ENCODE data around the gene SH3BGRL2. TPM values are rescaled to one million over a fixed set of nuclear protein-coding genes. Genes with fewer than 3 reads are reported as not detected.
"Not testable (repeated sequence)": the region's sequence is repeated elsewhere in the genome, so short reads cannot be mapped to it uniquely, and the experiment has no call there.

SH3BGRL2 gene
- total RNA-seq, 1 experiment from 2014 or later, result 11.8 TPM

DNA sequence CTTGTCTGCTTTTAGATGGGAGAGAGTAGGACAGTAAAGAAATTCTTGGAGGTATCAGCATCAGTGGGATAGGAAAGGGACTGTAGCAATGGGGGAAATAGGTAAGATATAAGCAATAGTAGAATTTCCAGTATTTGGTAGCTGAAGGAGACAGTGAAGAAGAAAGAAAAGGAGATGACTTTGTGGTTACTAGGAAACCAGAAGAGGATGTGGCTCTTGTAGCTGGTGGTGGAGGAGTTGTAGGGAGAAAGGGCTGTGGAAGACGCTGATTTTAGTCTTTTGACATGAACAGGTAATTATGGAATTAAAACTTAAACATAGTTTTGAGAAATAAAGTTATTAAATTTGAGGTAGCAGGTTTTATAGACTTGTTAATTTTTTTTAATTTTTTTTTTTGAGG is 26.1 kb downstream of the SH3BGRL2 start:
- no peak for DNase-seq
- H3K4me2 ChIP-seq (ENCODE audit: insufficient read depth, insufficient read length, low read length), result no peak overlapping the region
- H2BK120ac ChIP-seq (ENCODE audit: low read depth, low read length, poor library complexity, severe bottlenecking), result no peak overlapping the region
- no peak overlapping the region for H3K4me3 Mint-ChIP-seq
- no peak overlapping the region for H2AFZ ChIP-seq (ENCODE audit: low read length)
- no peak overlapping the region for H4K5ac ChIP-seq (ENCODE audit: insufficient read length, low read depth, low read length)
- no peak overlapping the region for H3K9ac ChIP-seq (ENCODE audit: extremely low read depth, insufficient read length, low read length)
- H3K79me2 ChIP-seq (ENCODE audit: insufficient read depth, low read length), result no peaks in the 10 kb centered on the region
- peaks cover 4 to 6% of the 10 kb centered on the region in 2 experiments; a peak in 4 of 5 replicates for H3K9me3 Mint-ChIP-seq
- H3K56ac ChIP-seq (ENCODE audit: insufficient read length, low read depth, low read length), result no peak overlapping the region
- no peaks in the 10 kb centered on the region for H3K79me1 ChIP-seq (ENCODE audit: insufficient read depth, low read depth, low read length, poor library complexity, severe bottlenecking)
- no peak overlapping the region for H3K18ac ChIP-seq (ENCODE audit: insufficient read length, low read depth, low read length)
- no peak overlapping the region for H3T11ph ChIP-seq (ENCODE audit: low read length)
- no peak overlapping the region for H2BK12ac ChIP-seq (ENCODE audit: insufficient read length, low read depth, low read length)
- no peak overlapping the region for H3K14ac ChIP-seq (ENCODE audit: insufficient read depth, low read length)
- no peaks in the 10 kb centered on the region for H3K23me2 ChIP-seq (ENCODE audit: insufficient read length, low read depth, low read length, poor library complexity, severe bottlenecking)
- H4K8ac ChIP-seq (replicated peaks; ENCODE audit: insufficient read length, low read depth, low read length), result no peak overlapping the region
- H3K27ac ChIP-seq (ENCODE audit: insufficient read length, low read depth, low read length), result no peak overlapping the region
- H3K4me1 Mint-ChIP-seq, result peaks cover 2 to 3% of the 10 kb centered on the region in 2 experiments; a peak in 2 of 4 replicates
- no peaks in the 10 kb centered on the region for H3K9me3 ChIP-seq (ENCODE audit: control insufficient read depth, low read depth, low read length)
- no peak overlapping the region for H2BK20ac ChIP-seq (ENCODE audit: low read depth, low read length, poor library complexity, severe bottlenecking)
- H3K4ac ChIP-seq (ENCODE audit: low read depth, low read length), result no peak overlapping the region
- H3K27me3 ChIP-seq (ENCODE audit: insufficient read depth, low read length), result no peaks in the 10 kb centered on the region
- H2AK5ac ChIP-seq (ENCODE audit: insufficient read length, low read length), result no peak overlapping the region
- H3K36me3 Mint-ChIP-seq (ENCODE audit: insufficient read depth in 1 of 3, low read depth in 3 of 3), result peaks cover 3 to 10% (median 10%) of the 10 kb centered on the region in 3 experiments; a peak in 5 of 7 replicates
- no peaks in the 10 kb centered on the region for H3K27me3 Mint-ChIP-seq (ENCODE audit: low read depth)
- no peak overlapping the region; a peak in 1 of 7 replicates for H3K27ac Mint-ChIP-seq
- no peak overlapping the region for H3K23ac ChIP-seq (ENCODE audit: insufficient read length, low read depth, low read length)
- no peak overlapping the region for H2BK15ac ChIP-seq (ENCODE audit: low read depth, low read length)
- H3K4me1 ChIP-seq (ENCODE audit: insufficient read depth, low read length), result no peaks in the 10 kb centered on the region; the same call in 1 of the 2 replicates
- H4K20me1 ChIP-seq (ENCODE audit: control insufficient read depth, insufficient read depth, insufficient read length), result no peaks in the 10 kb centered on the region
- TF ChIP-seq, protein P1, sequence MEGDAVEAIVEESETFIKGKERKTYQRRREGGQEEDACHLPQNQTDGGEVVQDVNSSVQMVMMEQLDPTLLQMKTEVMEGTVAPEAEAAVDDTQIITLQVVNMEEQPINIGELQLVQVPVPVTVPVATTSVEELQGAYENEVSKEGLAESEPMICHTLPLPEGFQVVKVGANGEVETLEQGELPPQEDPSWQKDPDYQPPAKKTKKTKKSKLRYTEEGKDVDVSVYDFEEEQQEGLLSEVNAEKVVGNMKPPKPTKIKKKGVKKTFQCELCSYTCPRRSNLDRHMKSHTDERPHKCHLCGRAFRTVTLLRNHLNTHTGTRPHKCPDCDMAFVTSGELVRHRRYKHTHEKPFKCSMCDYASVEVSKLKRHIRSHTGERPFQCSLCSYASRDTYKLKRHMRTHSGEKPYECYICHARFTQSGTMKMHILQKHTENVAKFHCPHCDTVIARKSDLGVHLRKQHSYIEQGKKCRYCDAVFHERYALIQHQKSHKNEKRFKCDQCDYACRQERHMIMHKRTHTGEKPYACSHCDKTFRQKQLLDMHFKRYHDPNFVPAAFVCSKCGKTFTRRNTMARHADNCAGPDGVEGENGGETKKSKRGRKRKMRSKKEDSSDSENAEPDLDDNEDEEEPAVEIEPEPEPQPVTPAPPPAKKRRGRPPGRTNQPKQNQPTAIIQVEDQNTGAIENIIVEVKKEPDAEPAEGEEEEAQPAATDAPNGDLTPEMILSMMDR (conservative IDR thresholded peaks at IDR 0.05), result no peak
- no peak overlapping the region for H4K91ac ChIP-seq (ENCODE audit: insufficient read length, low read depth, low read length)
- no CpG with 5 or more reads among the region's 1 CpG for WGBS (ENCODE audit: extremely low coverage, insufficient read length, low lambda C conversion rate)
- H2BK5ac ChIP-seq (ENCODE audit: insufficient read length, low read length), result no peak overlapping the region

- not testable (repeated sequence) for H3K27me3 Mint-ChIP-seq (ENCODE audit: low read depth)
- peak; percentile 78 for DNase-seq
- no CpG with 5 or more reads among the region's 6 CpGs for WGBS (ENCODE audit: extremely low coverage, insufficient read length, low lambda C conversion rate)
Measured at GRCh38 chr6:79663655-79664054, 32.5 kb downstream of the SH3BGRL2 start.

More at GRCh38 chr6:79663655-79664054, 32.5 kb downstream of the SH3BGRL2 start:
- H3K23ac ChIP-seq (ENCODE audit: insufficient read length, low read depth, low read length); H3K4me1 ChIP-seq (ENCODE audit: insufficient read depth, low read length); H4K8ac ChIP-seq (replicated peaks; ENCODE audit: insufficient read length, low read depth, low read length); H3K4me2 ChIP-seq (ENCODE audit: insufficient read depth, insufficient read length, low read length); H3K4ac ChIP-seq (ENCODE audit: low read depth, low read length); H2BK15ac ChIP-seq (ENCODE audit: low read depth, low read length); H3K18ac ChIP-seq (ENCODE audit: insufficient read length, low read depth, low read length); H3T11ph ChIP-seq (ENCODE audit: low read length); H4K91ac ChIP-seq (ENCODE audit: insufficient read length, low read depth, low read length); H4K20me1 ChIP-seq (ENCODE audit: control insufficient read depth, insufficient read depth, insufficient read length); H3K9me3 ChIP-seq (ENCODE audit: control insufficient read depth, low read depth, low read length); H3K56ac ChIP-seq (ENCODE audit: insufficient read length, low read depth, low read length); H2BK120ac ChIP-seq (ENCODE audit: low read depth, low read length, poor library complexity, severe bottlenecking); H4K5ac ChIP-seq (ENCODE audit: insufficient read length, low read depth, low read length); H3K27me3 ChIP-seq (ENCODE audit: insufficient read depth, low read length); H3K23me2 ChIP-seq (ENCODE audit: insufficient read length, low read depth, low read length, poor library complexity, severe bottlenecking); H3K14ac ChIP-seq (ENCODE audit: insufficient read depth, low read length); H3K9ac ChIP-seq (ENCODE audit: extremely low read depth, insufficient read length, low read length); H3K79me1 ChIP-seq (ENCODE audit: insufficient read depth, low read depth, low read length, poor library complexity, severe bottlenecking); H3K4me3 Mint-ChIP-seq; H2AK5ac ChIP-seq (ENCODE audit: insufficient read length, low read length); H3K79me2 ChIP-seq (ENCODE audit: insufficient read depth, low read length); H2BK5ac ChIP-seq (ENCODE audit: insufficient read length, low read length); H2AFZ ChIP-seq (ENCODE audit: low read length); H2BK20ac ChIP-seq (ENCODE audit: low read depth, low read length, poor library complexity, severe bottlenecking); H3K27ac ChIP-seq (ENCODE audit: insufficient read length, low read depth, low read length); H3K27ac Mint-ChIP-seq; H2BK12ac ChIP-seq (ENCODE audit: insufficient read length, low read depth, low read length): not testable (repeated sequence)
- Mint-ChIP-seq H3K4me1 (peaks cover 37 to 49% of the 10 kb centered on the region in 2 experiments), H3K36me3 (ENCODE audit: insufficient read depth in 1 of 3, low read depth in 3 of 3) (peaks cover 1 to 15% (median 15%) of the 10 kb centered on the region in 3 experiments; a peak in 6 of 7 replicates), H3K9me3 (peaks cover 4 to 13% of the 10 kb centered on the region in 2 experiments; a peak in 4 of 5 replicates)

Data from H9 (cell line).